HepG2 (cell line): ENCODE data around the gene ACOT8. TPM values are rescaled to one million over a fixed set of nuclear protein-coding genes. Genes with fewer than 3 reads are reported as not detected.

Experiments used
- CCDC6 ChIP-seq: sonication (generic); formaldehyde crosslinking; IDR thresholded peaks from 2 replicates; pipeline ENCODE4 v1.8.1; 2022; ENCODE audit warnings: mild to moderate bottlenecking, missing genetic modification reagents, moderate library complexity
- CSRNP1 ChIP-seq: sonication (generic); formaldehyde crosslinking; IDR thresholded peaks from 2 replicates; pipeline ENCODE4 v1.8.1; 2023; ENCODE audit warnings: mild to moderate bottlenecking, missing genetic modification reagents
- FOSL2 ChIP-seq: sonication (generic); formaldehyde crosslinking; IDR thresholded peaks from 2 replicates; pipeline ENCODE4 v1.4.0; 2020; ENCODE audit warnings: missing genetic modification reagents
- JUN ChIP-seq: sonication (generic); formaldehyde crosslinking; IDR thresholded peaks from 2 replicates; pipeline ENCODE4 v1.4.0; 2020; ENCODE audit warnings: mild to moderate bottlenecking, missing genetic modification reagents
- KAT8 ChIP-seq: IDR thresholded peaks from 2 replicates; pipeline ENCODE4 v1.6.1; 2016; ENCODE audit warnings: missing genetic modification reagents, missing compliant biosample characterization
- LRRFIP1 ChIP-seq: sonication (generic); formaldehyde crosslinking; conservative IDR thresholded peaks from 2 replicates; pipeline ENCODE4 v1.4.0; 2020; ENCODE audit warnings: missing genetic modification reagents
- MED13 ChIP-seq: sonication (generic); formaldehyde crosslinking; IDR thresholded peaks from 2 replicates; pipeline ENCODE4 v1.5.0; 2020; ENCODE audit warnings: missing genetic modification reagents
- MLXIP ChIP-seq: sonication (generic); formaldehyde crosslinking; IDR thresholded peaks from 2 replicates; pipeline ENCODE4 v1.9.0; 2021; ENCODE audit warnings: missing genetic modification reagents, borderline replicate concordance
- NCOA2 ChIP-seq: sonication (generic); formaldehyde crosslinking; IDR thresholded peaks from 2 replicates; pipeline ENCODE4 v1.8.0; 2022; ENCODE audit warnings: inconsistent platforms
- NFE2L2 ChIP-seq: fragments of 150-350 bp; IDR thresholded peaks from 2 replicates; pipeline ENCODE4 v1.6.1; 2014; ENCODE audit warnings: low read length
- SETDB1 ChIP-seq: sonication (generic); formaldehyde crosslinking; IDR thresholded peaks from 2 replicates; pipeline ENCODE4 v1.5.1; 2020; ENCODE audit warnings: missing genetic modification reagents, mild to moderate bottlenecking, borderline replicate concordance
- TMF1 ChIP-seq: sonication (generic); formaldehyde crosslinking; IDR thresholded peaks from 2 replicates; pipeline ENCODE4 v1.8.1; 2022; ENCODE audit warnings: low read depth, missing genetic modification reagents
- ZEB1 ChIP-seq: IDR thresholded peaks from 2 replicates; pipeline ENCODE4 v1.6.1; 2012; ENCODE audit warnings: mild to moderate bottlenecking, low read depth, inconsistent platforms; ENCODE audit not compliant: insufficient replicate concordance
- ZKSCAN8 ChIP-seq: IDR thresholded peaks from 2 replicates; pipeline ENCODE4 v1.6.1; 2016; ENCODE audit warnings: borderline replicate concordance, missing genetic modification reagents, missing compliant biosample characterization
- ZNF580 ChIP-seq: IDR thresholded peaks from 2 replicates; pipeline ENCODE4 v1.6.1; 2016; ENCODE audit warnings: low read depth, borderline replicate concordance
- ZNF678 ChIP-seq: sonication (generic); formaldehyde crosslinking; IDR thresholded peaks from 2 replicates; pipeline ENCODE4 v1.4.0; 2020; ENCODE audit warnings: mild to moderate bottlenecking, missing genetic modification reagents
- polyA plus RNA-seq, 8 experiments: library from polyadenylated mRNA; depleted of rRNA in 3 of 8; stranded (reverse) in 7 of 8; unstranded in 1 of 8; fragments of >200 nt; fragmentation: Illumina TruSeq in 4 of 8; extraction: Trizol in 4 of 8; gene quantifications; 2 replicates each; pipeline versions ENCODE4 v1.2.1 to v1.2.3, GENCODE V29; 2011 to 2016; ENCODE audit warnings: low read depth in 4 of 8, missing spikeins in 1 of 8, mixed read lengths in 1 of 8; ENCODE audit not compliant: insufficient read depth in 1 of 8
- total RNA-seq, 5 experiments: library from RNA; depleted of rRNA; stranded (reverse); fragments of >200 nt; fragmentation: Illumina TruSeq; extraction: Trizol; gene quantifications; 2 replicates each; pipeline ENCODE4 v1.2.3, GENCODE V29; 2016; ENCODE audit warnings: low read depth in 1 of 5
- TF ChIP-seq, protein P1 (sequence below): sonication (generic); formaldehyde crosslinking; IDR thresholded peaks from 2 replicates; pipeline ENCODE4 v1.5.1; 2020; ENCODE audit warnings: mild to moderate bottlenecking, missing genetic modification reagents

Gene ACOT8
- total and polyA plus RNA-seq, 2 of the 13 experiments (the other 11 are each of a cell fraction or from before 2014, with no cell fraction given): 31.4 to 45.5 TPM

DNA sequence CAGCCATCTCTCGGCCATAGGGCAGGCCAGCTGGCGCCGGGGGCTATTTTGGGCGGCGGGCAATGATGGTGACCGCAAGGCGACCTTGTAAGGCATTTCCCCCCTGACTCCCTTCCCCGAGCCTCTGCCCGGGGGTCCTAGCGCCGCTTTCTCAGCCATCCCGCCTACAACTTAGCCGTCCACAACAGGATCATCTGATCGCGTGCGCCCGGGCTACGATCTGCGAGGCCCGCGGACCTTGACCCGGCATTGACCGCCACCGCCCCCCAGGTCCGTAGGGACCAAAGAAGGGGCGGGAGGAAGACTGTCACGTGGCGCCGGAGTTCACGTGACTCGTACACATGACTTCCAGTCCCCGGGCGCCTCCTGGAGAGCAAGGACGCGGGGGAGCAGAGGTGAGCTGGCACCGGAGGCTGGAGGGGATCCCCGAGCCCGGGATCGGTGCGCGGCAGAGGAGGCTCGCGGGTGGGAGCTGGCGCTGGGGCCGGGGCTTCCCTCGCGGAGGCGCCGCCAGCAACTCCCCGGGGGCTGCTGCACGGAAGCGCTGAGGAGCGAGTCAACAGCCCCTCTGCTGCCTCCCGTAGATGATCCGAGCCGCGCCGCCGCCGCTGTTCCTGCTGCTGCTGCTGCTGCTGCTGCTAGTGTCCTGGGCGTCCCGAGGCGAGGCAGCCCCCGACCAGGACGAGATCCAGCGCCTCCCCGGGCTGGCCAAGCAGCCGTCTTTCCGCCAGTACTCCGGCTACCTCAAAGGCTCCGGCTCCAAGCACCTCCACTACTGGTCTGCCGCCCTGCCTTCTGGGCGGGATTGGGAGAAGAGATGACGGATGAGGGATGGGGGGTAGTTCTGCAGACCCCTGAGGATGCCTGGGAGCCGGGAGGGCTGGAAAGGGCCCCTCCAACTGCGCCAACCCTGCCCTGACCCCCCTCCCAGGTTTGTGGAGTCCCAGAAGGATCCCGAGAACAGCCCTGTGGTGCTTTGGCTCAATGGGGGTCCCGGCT, 34.1 kb upstream of the ACOT8 start, which contains the start of the genes CTSA and NEURL2 (continued):
- TF ChIP-seq MLXIP (CRISPR knock-in tag) (peak; percentile 92), TMF1 (CRISPR knock-in tag) (peak; percentile 96), MED13 (CRISPR knock-in tag) (peak; percentile 97), LRRFIP1 (CRISPR knock-in tag) (peak; percentile 87; the same call in 1 of the 2 replicates), KAT8 (CRISPR knock-in tag) (peak; percentile 100), JUN (CRISPR knock-in tag) (peak; percentile 94), NFE2L2 (no peak; the same call in 1 of the 2 replicates), CCDC6 (CRISPR knock-in tag) (peak; percentile 99), ZNF678 (CRISPR knock-in tag) (peak; percentile 80; the same call in 1 of the 2 replicates), NCOA2 (CRISPR knock-in tag) (peak; percentile 95), ZKSCAN8 (CRISPR knock-in tag) (peak; percentile 98), FOSL2 (CRISPR knock-in tag) (peak; percentile 85), ZEB1 (no peak), SETDB1 (CRISPR knock-in tag) (peak; percentile 71; the same call in 1 of the 2 replicates), ZNF580 (peak; percentile 99), CSRNP1 (peak; percentile 99)
- TF ChIP-seq, protein P1, sequence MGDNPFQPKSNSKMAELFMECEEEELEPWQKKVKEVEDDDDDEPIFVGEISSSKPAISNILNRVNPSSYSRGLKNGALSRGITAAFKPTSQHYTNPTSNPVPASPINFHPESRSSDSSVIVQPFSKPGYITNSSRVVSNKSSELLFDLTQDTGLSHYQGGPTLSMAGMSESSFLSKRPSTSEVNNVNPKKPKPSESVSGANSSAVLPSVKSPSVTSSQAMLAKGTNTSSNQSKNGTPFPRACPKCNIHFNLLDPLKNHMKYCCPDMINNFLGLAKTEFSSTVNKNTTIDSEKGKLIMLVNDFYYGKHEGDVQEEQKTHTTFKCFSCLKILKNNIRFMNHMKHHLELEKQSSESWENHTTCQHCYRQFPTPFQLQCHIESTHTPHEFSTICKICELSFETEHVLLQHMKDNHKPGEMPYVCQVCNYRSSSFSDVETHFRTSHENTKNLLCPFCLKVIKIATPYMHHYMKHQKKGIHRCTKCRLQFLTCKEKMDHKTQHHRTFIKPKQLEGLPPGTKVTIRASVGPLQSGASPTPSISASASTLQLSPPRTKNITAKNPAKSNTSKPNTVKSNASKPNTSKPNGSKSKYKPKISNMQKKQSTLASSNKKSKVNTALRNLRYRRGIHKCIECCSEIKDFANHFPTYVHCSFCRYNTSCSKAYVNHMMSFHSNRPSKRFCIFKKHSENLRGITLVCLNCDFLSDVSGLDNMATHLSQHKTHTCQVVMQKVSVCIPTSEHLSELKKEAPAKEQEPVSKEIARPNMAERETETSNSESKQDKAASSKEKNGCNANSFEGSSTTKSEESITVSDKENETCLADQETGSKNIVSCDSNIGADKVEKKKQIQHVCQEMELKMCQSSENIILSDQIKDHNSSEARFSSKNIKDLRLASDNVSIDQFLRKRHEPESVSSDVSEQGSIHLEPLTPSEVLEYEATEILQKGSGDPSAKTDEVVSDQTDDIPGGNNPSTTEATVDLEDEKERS: peak; percentile 99
